ENCODE measurements around the gene NAA25.

- TF ChIP-seq, protein P1, sequence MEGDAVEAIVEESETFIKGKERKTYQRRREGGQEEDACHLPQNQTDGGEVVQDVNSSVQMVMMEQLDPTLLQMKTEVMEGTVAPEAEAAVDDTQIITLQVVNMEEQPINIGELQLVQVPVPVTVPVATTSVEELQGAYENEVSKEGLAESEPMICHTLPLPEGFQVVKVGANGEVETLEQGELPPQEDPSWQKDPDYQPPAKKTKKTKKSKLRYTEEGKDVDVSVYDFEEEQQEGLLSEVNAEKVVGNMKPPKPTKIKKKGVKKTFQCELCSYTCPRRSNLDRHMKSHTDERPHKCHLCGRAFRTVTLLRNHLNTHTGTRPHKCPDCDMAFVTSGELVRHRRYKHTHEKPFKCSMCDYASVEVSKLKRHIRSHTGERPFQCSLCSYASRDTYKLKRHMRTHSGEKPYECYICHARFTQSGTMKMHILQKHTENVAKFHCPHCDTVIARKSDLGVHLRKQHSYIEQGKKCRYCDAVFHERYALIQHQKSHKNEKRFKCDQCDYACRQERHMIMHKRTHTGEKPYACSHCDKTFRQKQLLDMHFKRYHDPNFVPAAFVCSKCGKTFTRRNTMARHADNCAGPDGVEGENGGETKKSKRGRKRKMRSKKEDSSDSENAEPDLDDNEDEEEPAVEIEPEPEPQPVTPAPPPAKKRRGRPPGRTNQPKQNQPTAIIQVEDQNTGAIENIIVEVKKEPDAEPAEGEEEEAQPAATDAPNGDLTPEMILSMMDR (IDR thresholded peaks at IDR 0.05), result peak in 1 of 4 experiments; percentile 37
- no peak for TF ChIP-seq POLR2AphosphoS5 (IDR thresholded peaks at IDR 0.05)
These were observed 3.3 kb upstream of the NAA25 start for GRCh38 chr12:112111931-112112330.

Measured in prostate gland (tissue), 2 donors.